Mucosa of stomach (tissue), 1 donor: ENCODE results near the gene VPS37C.

ENCODE experiments used
- H3K27me3 ChIP-seq: one replicate; pipeline ENCODE4 v1.7.0; 2013; ENCODE audit warnings: mild to moderate bottlenecking, low read length; ENCODE audit not compliant: control insufficient read depth, insufficient read depth
- H3K36me3 ChIP-seq: one replicate; pipeline ENCODE4 v1.7.0; 2013; ENCODE audit warnings: low read length; ENCODE audit not compliant: control insufficient read depth, insufficient read depth
- H3K4me1 ChIP-seq: one replicate; pipeline ENCODE4 v1.7.0; 2013; ENCODE audit warnings: mild to moderate bottlenecking, low read length; ENCODE audit not compliant: control insufficient read depth, insufficient read depth
- H3K4me3 ChIP-seq: one replicate; pipeline ENCODE4 v1.7.0; 2013; ENCODE audit warnings: low read length
- H3K9ac ChIP-seq: one replicate; pipeline ENCODE4 v1.7.0; 2013; ENCODE audit warnings: mild to moderate bottlenecking, low read length, moderate library complexity
- H3K9me3 ChIP-seq: one replicate; pipeline ENCODE4 v1.7.0; 2013; ENCODE audit warnings: mild to moderate bottlenecking, low read length, moderate library complexity; ENCODE audit not compliant: control insufficient read depth
- donor health status: Pancreatic carcinoma.

The VPS37C gene

DNA sequence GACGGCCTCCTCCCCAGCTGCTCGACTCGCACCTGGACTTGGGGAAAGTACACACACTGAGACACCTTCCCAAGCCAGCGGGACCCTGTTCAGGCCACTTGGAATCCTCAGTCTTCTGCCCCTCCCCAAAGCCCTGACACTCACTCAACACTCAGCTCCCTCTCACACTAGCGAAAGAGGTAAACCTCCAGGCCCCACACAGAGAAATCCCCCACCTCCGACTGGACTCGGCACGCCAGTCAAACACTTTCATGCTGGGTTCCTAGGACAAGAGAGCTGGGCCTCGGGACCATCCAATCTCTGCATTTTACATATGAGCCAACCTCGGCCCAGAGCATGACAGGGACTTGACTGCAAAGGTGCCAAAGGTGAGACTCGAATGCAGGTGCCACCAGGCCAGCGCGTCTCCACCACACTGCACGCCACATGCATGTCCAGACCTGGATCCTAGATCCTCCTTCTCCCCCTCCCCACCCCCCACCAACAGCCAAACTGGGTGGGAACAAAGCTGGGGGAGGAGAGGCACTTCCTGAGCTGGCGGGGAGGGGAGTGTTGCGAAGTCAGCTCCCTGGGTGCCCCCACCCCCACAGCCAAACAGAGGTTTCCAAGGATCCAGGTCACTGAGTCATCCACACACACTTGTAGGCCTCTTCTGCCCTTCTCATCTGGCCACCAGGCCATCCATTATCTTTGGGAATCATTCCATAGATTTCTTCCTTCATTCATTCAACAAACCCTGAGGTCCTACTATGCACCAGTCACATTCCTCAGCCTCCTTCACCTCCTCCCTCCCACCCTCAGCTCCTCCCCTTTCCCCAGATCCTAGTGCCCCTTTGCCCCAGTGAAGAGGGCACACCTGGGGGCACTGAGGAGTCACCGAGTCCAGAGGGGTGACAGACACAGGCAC is 69.6 kb downstream of the VPS37C start:
- Histone ChIP-seq H3K36me3 (no peaks in the 10 kb centered on the region), H3K27me3 (no peaks in the 10 kb centered on the region), H3K4me3 (no peak overlapping the region), H3K9ac (no peak overlapping the region), H3K9me3 (no peaks in the 10 kb centered on the region), H3K4me1 (no peaks in the 10 kb centered on the region)

DNA sequence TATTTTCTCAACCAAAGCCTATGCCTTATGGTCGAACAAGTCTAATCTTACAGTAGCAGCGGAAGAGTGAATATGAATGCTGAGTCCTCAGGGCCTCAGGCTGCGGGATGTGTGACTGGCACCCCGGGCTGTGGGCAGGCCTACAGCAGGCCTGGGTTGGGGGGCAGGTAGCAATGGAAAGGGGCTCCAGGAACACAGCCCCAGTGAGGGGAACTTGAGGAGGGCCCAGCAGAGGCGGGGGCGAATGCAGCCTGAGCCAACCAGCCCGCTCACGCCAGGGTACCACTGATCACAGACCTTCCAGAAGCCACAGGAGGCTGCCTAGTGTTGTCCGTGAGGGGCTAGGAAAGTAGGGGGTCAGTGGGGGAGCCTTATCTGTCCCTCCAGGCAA is 70.2 kb downstream of the VPS37C start:
- H3K9ac ChIP-seq = no peak overlapping the region
- no peaks in the 10 kb centered on the region for H3K36me3 ChIP-seq
- H3K27me3 ChIP-seq = no peaks in the 10 kb centered on the region
- H3K4me3 ChIP-seq = no peak overlapping the region
- no peaks in the 10 kb centered on the region for H3K9me3 ChIP-seq
- H3K4me1 ChIP-seq = no peaks in the 10 kb centered on the region

DNA sequence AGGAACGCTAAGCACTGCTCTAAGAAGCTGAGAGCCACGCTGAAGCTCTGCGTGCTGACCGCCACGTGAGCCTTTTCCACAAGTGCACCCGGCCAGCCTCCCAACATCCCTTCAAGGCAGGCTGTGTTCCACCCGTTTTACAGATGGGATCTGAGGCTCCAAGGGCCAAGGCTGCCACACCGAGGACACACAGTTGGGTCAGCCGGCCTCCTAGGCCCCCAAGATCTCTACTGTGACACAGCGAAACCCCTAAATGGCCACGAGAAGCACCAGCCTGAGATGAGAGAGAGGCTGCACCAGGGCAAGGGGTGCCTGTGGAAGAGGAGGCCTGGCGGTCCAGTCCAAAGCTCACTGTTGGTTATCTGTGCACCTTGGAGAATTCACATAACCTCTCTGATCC is 70.7 kb downstream of the VPS37C start:
- H3K9me3 ChIP-seq = no peaks in the 10 kb centered on the region
- no peaks in the 10 kb centered on the region for H3K4me1 ChIP-seq
- no peaks in the 10 kb centered on the region for H3K27me3 ChIP-seq
- H3K9ac ChIP-seq = no peak overlapping the region
- H3K36me3 ChIP-seq = no peaks in the 10 kb centered on the region
- H3K4me3 ChIP-seq = no peak overlapping the region

DNA sequence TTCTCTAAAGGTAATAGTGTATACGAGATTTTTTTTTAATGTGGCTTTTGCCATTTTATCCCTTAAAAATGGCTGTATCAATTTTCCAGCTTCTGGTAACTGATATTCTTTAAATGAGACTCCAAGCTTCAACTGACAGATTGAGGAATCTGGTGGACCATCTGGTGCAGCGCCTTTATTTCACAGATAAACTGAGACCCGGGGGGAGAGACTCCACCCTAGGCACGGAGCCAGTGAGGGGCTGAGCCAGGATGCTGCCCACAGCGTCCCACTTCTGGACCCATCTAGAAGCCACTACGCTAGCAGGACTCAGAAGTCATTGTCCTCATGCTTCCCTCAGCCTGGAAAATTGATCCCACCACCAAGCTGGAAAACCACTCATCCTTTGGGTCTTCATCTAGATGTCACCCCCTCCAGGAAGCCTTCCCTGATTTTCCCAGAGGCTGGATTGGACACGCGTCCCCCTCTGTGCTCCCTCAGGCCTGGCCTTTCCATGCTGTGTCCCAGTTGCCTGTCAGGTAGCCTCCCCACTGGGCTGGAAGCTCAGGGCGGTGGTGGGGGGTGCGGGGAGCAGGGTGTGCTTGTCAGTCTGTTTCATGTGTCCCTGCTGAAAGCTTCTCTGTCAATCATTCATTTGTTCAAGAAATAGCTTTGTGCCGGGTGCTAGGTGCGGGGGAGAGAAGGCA is 71.3 kb downstream of the VPS37C start:
- no peaks in the 10 kb centered on the region for H3K27me3 ChIP-seq
- H3K9me3 ChIP-seq = no peaks in the 10 kb centered on the region
- H3K4me3 ChIP-seq = no peak overlapping the region
- no peaks in the 10 kb centered on the region for H3K36me3 ChIP-seq
- H3K9ac ChIP-seq = no peak overlapping the region
- H3K4me1 ChIP-seq = no peaks in the 10 kb centered on the region

DNA sequence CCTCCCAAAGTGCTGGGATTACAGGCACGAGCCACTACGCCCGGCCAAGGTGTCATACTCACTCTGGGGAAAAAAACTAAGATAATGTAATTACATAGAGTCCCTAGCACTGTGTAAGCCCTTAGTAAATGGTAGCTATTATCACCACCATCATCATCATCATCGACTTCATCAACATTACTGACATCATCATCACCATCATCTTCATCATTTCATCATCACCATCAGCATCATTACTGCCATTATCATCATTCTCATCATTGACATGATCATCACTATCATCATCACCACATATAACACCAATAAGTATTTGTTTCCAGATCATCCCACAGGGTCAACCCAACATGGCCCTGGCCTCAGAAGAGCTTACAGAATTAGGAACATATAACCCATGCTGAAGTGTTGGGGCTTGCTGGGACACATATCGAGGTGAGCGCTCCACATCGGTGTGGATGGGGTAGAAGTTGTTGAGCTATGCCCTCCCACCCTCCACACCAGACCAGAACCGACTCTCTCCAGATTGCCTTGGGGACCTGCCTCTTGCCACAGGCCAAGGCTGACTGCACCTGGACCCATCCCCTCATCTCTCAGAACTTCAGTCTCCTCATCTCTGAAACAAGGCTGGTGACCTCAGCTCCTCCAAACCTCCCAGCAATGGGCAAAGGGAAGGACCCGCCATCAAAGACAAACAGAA is 73.7 kb downstream of the VPS37C start:
- H3K27me3 ChIP-seq = peaks cover 2% of the 10 kb centered on the region
- no peak overlapping the region for H3K4me3 ChIP-seq
- no peak overlapping the region for H3K9ac ChIP-seq
- H3K36me3 ChIP-seq = no peaks in the 10 kb centered on the region
- no peaks in the 10 kb centered on the region for H3K9me3 ChIP-seq
- peaks cover 1% of the 10 kb centered on the region for H3K4me1 ChIP-seq

DNA sequence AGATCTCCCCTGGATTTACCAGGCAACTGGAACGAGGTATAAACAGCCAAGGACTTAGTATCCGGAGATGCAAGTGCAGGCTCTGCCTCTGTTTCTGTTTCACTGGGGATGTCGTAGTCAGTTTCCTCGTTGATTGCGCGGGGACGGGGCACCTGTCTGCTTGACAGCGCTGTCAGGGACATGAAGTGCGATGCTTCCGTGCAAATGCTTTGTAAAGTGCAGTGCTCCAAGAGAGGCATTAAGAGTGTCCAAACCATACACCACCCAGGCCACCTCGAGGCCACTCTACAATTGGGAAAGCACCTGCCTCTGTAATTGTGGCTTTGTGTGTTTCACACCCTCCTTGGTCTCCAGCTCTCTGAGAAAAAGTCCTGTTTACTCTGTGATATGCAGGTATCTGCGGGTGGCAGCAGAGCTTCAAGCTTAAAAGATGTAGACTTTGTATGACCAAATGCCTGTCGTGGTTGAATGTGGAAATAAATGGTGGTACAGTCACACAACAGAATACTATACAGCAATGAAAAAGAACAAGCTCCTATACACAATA is 77.6 kb downstream of the VPS37C start:
- H3K4me3 ChIP-seq = no peak overlapping the region
- H3K4me1 ChIP-seq = peaks cover 13% of the 10 kb centered on the region
- H3K27me3 ChIP-seq = peaks cover 9% of the 10 kb centered on the region
- no peak overlapping the region for H3K9ac ChIP-seq
- H3K36me3 ChIP-seq = no peaks in the 10 kb centered on the region
- H3K9me3 ChIP-seq = no peaks in the 10 kb centered on the region

DNA sequence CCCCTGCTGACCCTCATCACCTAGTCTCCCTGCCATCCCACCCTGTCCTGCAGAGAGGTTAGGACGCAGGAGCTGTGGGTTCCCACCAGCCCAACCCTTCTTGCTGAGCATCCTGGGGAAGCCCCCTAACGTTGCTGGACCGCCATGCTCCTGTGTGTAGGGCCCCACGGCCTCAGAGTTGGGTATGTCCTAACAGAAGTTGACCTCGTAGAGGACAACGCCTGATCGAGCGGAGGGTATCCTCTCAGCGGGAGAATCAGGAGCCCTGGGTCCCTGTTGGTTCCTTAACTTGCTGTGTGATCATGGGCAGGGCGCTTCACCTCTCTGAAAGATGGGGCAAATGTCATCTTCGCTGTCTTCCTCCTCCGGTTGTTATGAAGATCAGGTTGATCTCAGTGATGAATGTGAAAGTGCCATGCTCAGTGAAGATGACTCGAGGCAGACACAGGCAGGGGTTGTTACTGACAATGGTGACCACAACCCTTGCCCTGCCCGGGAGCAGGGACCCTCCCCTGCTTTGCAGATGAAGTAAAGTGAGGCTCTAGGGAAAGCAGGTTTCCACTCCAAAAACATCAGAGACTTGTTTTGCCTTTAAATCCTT is 78.2 kb downstream of the VPS37C start:
- H3K9ac ChIP-seq = no peak overlapping the region
- no peaks in the 10 kb centered on the region for H3K9me3 ChIP-seq
- H3K36me3 ChIP-seq = no peaks in the 10 kb centered on the region
- peaks cover 13% of the 10 kb centered on the region for H3K4me1 ChIP-seq
- peaks cover 9% of the 10 kb centered on the region for H3K27me3 ChIP-seq
- H3K4me3 ChIP-seq = no peak overlapping the region

DNA sequence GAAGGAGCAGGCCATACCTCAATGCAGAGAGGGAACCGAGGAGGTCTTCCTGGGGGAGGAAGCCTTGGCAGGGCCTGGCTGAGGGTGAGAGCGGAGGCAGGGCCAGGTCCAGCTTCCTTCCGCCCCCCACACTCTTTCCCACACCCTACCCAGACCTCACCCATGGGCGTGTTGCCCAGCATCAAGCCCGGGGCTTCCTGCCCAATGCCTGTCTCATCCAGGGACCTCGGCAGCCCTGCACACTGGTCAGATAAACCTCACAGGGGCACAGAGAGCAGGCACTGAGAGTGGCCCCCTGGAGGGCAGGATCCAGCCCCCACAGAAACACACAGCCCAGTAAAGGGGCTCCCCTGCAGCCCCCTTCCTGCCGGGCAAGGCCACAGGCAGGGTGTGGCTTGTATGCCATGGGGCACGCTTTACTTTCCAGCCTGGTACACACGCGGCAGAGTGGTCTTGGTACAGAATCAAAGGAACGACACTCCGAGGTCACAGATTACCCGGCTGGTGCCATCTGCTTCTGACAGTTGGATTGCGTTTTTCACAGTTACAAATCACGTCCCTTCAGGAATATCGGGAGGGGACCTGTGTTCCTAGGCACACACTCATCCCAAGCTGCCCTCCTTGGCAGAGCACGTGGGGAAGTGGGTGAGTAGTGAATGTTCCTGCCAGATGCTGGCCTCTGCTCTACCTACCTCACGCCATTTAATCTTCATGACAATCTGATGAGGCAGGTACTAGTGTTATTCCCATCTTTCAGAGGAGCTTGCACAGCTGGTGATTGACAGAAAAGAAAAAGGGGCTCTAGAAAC is 79.0 kb downstream of the VPS37C start:
- Histone ChIP-seq H3K36me3 (no peaks in the 10 kb centered on the region), H3K4me1 (peaks cover 13% of the 10 kb centered on the region), H3K4me3 (no peak overlapping the region), H3K27me3 (peaks cover 9% of the 10 kb centered on the region), H3K9ac (no peak overlapping the region), H3K9me3 (no peaks in the 10 kb centered on the region)

DNA sequence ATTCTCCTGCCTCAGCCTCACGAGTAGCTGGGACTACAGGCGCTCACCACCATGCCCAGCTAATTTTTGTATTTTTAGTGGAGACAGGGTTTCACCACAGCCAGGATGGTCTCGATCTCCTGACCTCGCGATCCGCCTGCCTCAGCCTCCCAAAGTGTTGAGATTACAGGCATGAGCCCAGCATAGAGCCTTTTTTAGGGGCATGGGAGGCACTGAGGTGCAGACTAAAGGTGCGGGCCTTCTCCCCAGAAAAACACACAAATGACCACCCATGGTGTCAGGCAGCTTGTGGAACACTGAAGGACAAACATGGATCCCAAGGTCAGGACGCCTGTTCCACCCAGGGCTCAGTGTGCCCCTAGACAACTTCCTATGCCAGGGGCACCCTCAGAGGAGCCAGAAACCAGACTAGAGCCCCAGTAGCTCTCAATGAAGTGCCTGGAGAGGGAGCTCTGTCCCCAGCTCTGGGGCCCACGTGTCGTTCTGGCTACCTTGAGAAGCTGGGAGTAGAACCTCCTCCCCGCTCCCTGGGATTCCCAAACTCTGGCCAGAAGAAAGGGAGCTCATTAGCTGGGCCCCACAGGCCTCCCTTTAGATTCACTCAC is 80.1 kb downstream of the VPS37C start:
- H3K4me1 ChIP-seq = peaks cover 13% of the 10 kb centered on the region
- peaks cover 9% of the 10 kb centered on the region for H3K27me3 ChIP-seq
- H3K4me3 ChIP-seq = no peak overlapping the region
- H3K9me3 ChIP-seq = no peaks in the 10 kb centered on the region
- H3K36me3 ChIP-seq = no peaks in the 10 kb centered on the region
- no peak overlapping the region for H3K9ac ChIP-seq

DNA sequence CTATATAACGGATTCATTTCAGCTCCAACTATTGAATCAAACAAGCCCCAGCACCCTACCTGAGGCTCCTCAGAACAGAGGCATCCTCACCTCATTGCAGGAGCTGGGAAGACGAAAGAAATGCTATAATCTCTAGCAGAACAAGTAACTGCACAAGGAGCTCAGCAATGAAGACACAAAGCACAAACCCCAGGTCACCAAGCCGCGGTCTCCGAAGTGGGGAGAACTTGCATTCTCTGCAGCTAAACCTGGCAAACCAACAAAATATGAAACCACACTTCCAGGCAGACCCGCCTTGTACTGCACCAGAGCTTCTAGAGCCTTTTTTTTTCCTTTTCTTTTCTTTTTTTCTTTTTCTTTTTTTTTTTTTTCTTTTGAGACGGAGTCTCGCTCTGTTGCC is 80.7 kb downstream of the VPS37C start:
- no peak overlapping the region for H3K9ac ChIP-seq
- H3K27me3 ChIP-seq = peaks cover 9% of the 10 kb centered on the region
- H3K4me1 ChIP-seq = peaks cover 13% of the 10 kb centered on the region
- no peaks in the 10 kb centered on the region for H3K36me3 ChIP-seq
- no peak overlapping the region for H3K4me3 ChIP-seq
- H3K9me3 ChIP-seq = no peaks in the 10 kb centered on the region
